Left ventricle myocardium inferior (tissue), 1 donor: ENCODE results near the gene GFER. TPM values are rescaled to one million over a fixed set of nuclear protein-coding genes. Genes with fewer than 3 reads are reported as not detected.

Experiments used
- DNase-seq: peaks from one replicate; pipeline ENCODE4 v3.0.0-alpha.2; 2020
- H3K27ac ChIP-seq: fragments of 200-600 bp; replicated peaks from 2 replicates; pipeline ENCODE4 v1.8.0; 2021
- H3K27me3 ChIP-seq: fragments of 200-600 bp; 2 replicates; pipeline ENCODE4 v1.8.0; 2021; ENCODE audit warnings: low read depth
- H3K36me3 ChIP-seq: fragments of 200-600 bp; 2 replicates; pipeline ENCODE4 v1.8.0; 2021
- H3K4me1 ChIP-seq: fragments of 200-600 bp; 2 replicates; pipeline ENCODE4 v1.8.0; 2021
- H3K4me3 ChIP-seq: fragments of 200-600 bp; 2 replicates; pipeline ENCODE4 v1.8.0; 2021; ENCODE audit warnings: mild to moderate bottlenecking, moderate library complexity
- H3K9me3 ChIP-seq: fragments of 200-600 bp; replicated peaks from 2 replicates; pipeline ENCODE4 v1.8.0; 2021
- intact Hi-C: fragments of 100-400 bp; cut with micrococcal nuclease; formaldehyde crosslinking; loops from one replicate; pipeline ENCODE4 v1.11.0; 2022
- total RNA-seq: library from RNA; stranded (reverse); fragmentation: NEBNext Ultra II Directional; extraction: Animal tissue kit (Norgen Biotek cat#: 25700); gene quantifications from one replicate; pipeline ENCODE4 v1.2.1, GENCODE V29; 2021
- TF ChIP-seq, protein P1 (sequence below): fragments of 200-600 bp; IDR thresholded peaks from 2 replicates; pipeline ENCODE4 v1.8.0; 2021; ENCODE audit warnings: antibody characterized with exemption, mild to moderate bottlenecking, borderline replicate concordance
- donor health status: DM: no; HTN: yes; CAD: no; lungs with severe emphysema.

GFER gene
- total RNA-seq, 1 donor from 2014 or later, result 23.3 TPM

DNA sequence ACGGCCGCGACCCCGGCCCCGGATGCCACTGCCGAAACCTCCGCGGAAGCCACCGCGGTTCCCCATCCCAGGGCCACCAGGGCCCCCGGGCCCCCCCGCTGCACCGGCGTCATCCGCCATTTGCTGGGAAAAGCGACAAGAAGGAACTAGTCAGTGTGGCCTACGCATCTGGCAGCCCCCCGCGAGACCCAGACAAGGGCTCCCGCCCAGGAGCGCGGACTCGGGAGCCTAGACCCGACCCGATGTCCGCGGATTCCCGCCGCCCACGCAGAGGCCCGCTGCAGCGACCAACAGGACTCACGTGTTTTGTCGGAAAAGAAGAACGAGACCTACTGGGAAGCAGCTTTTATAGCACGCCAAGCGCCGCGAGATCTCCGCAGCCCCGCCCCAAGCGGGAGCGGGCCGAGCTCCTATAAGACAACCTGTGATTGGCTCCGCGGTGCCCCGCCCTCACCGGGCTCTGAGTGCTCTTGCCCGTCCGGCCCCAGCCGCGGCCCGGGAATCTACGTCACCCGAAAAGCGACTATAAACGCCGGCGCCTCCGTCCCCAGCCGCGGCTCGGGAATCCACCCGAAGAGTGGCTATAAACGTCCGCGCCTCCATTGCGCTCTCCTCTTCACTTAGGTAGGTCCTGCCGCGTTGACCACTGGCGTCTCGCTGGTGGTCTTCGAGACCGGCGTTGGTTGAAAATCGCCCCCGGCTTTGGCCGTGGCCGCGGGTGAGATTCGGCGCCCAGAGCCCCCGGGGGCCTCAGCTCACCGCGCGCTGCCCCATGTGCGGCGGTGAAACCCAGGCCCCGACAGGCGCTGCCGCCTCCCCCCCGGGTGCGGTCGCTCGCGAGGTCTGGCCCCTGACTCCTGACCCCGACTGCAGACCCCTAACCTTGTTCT lies 19.2 kb upstream of the GFER start, which contains the start of gene RPS2:
TSS of gene RPS2 (minus strand) at position 321 of the 890 bp plus-strand sequence. CDS start at position 120, 201 bp downstream.
- H3K27ac ChIP-seq, result peak within 1 kb of the TSS; percentile 97
- TF ChIP-seq, protein P1, sequence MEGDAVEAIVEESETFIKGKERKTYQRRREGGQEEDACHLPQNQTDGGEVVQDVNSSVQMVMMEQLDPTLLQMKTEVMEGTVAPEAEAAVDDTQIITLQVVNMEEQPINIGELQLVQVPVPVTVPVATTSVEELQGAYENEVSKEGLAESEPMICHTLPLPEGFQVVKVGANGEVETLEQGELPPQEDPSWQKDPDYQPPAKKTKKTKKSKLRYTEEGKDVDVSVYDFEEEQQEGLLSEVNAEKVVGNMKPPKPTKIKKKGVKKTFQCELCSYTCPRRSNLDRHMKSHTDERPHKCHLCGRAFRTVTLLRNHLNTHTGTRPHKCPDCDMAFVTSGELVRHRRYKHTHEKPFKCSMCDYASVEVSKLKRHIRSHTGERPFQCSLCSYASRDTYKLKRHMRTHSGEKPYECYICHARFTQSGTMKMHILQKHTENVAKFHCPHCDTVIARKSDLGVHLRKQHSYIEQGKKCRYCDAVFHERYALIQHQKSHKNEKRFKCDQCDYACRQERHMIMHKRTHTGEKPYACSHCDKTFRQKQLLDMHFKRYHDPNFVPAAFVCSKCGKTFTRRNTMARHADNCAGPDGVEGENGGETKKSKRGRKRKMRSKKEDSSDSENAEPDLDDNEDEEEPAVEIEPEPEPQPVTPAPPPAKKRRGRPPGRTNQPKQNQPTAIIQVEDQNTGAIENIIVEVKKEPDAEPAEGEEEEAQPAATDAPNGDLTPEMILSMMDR, result no peak
- peaks cover 28% of the 10 kb centered on the region for H3K36me3 ChIP-seq
- peak within 1 kb of the TSS; percentile 94 for H3K4me3 ChIP-seq
- no peaks in the 10 kb centered on the region for H3K27me3 ChIP-seq
- intact Hi-C loops, result no loop called here
- no peaks in the 10 kb centered on the region for H3K9me3 ChIP-seq
- DNase-seq, result peak; percentile 100
- H3K4me1 ChIP-seq, result peaks cover 57% of the 10 kb centered on the region

DNA sequence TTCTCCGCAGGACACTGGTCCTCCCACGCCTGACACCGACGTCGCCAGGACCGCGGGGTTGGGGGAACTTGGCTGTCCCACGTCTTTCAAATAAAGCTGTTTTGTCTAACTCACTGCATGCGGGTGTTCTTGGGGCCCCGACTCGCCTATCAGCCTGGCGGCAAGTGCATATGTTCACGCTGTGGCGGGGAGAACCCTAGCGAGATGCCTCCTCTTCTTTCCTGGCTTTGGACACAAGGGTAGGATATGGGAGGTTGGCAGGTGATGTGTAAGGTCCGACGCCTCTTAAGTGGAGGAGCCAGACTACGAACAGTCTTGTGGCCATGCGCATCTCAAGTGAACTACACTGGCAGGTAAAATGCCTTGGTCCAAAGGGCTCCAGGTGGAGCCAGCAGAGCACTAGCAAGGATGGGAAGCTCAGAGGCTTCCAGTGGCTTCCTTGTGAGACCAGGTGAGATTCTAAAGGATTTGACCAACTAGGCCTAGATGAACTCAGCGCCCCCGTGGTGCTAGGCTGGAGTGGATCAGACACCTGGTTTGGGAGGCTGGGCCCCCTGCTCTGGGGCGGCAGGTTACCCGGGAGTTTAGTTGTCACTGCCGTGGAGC lies 18.5 kb upstream of the GFER start:
- H3K4me1 ChIP-seq, result peaks cover 52% of the 10 kb centered on the region
- intact Hi-C loops, result no loop called here
- peak overlapping the region; percentile 97 for H3K27ac ChIP-seq
- H3K9me3 ChIP-seq, result no peaks in the 10 kb centered on the region
- peaks cover 28% of the 10 kb centered on the region for H3K36me3 ChIP-seq
- DNase-seq, result peak; percentile 21
- TF ChIP-seq, protein P1, result no peak
- peak overlapping the region; percentile 94 for H3K4me3 ChIP-seq
- no peaks in the 10 kb centered on the region for H3K27me3 ChIP-seq

DNA sequence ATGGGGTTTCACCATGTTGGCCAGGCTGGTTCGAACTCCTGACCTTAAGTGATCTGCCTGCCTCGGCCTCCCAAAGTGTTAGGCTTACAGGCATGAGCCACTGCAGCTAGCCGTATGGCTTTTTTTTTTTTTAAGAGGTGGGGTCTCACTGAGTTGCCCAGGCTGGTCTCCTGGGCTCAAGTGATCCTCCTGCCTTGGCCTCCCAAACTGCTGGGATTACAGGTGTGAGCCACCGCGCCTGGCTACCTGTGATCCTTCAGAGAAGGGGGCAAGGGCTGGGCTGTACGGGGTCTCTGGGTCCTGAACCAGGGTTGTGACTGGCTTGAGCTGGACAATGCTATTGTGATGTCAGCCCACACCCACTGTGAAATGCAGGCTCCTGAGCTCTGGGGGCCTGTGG lies 17.5 kb upstream of the GFER start, which contains the start of gene RNF151:
TSS of gene RNF151 (plus strand) at position 397 of the 400 bp plus-strand sequence. CDS start 26 bp downstream, outside the sequence.
- Histone ChIP-seq H3K27ac (peak within 1 kb of the TSS; percentile 97), H3K27me3 (no peaks in the 10 kb centered on the region), H3K4me3 (peak within 1 kb of the TSS; percentile 94), H3K9me3 (no peaks in the 10 kb centered on the region), H3K36me3 (peaks cover 23% of the 10 kb centered on the region), H3K4me1 (peaks cover 52% of the 10 kb centered on the region)
- peak; percentile 12 for DNase-seq
- TF ChIP-seq, protein P1, result no peak
- intact Hi-C loops, result no loop called here

DNA sequence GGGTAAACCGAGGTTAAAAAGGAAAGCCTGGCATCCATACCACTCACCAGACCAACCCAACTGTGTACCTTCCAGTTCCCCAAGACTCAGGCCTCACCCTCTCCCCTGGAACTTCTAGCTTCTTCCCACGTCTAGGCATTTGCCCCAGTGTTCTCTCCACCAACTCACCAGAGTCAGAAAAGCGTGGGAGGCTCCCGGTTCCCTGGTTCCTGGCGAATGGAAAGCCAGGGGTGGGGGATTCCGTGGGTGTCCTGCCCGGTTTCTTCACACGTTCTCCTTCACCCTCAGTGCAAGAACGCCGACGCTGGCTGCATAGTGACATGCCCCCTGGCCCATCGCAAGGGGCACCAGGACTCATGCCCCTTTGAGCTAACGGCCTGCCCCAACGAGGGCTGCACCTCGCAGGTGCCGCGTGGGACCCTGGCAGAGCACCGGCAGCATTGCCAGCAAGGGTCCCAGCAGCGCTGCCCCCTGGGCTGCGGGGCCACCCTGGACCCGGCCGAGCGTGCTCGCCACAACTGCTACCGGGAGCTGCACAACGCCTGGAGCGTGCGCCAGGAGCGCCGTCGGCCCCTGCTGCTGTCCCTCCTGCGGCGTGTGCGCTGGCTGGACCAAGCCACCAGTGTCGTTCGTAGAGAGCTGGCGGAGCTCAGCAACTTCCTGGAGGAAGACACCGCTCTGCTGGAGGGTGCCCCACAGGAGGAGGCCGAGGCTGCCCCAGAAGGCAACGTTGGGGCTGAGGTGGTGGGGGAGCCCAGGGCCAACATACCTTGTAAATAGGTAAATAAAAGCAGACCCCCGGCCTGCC lies 15.6 kb upstream of the GFER start:
- TF ChIP-seq, protein P1, result no peak

More for the DNA sequence above, 15.6 kb upstream of the GFER start:
- Histone ChIP-seq H3K9me3 (no peaks in the 10 kb centered on the region), H3K36me3 (peaks cover 4% of the 10 kb centered on the region), H3K4me3 (no peak overlapping the region), H3K27ac (no peak overlapping the region), H3K4me1 (peaks cover 56% of the 10 kb centered on the region), H3K27me3 (no peaks in the 10 kb centered on the region)
- intact Hi-C loops, result no loop called here
- peak; percentile 13 for DNase-seq
